MCF 10A (cell line): Measurements from ENCODE around the gene CDC42EP2. TPM values are rescaled to one million over a fixed set of nuclear protein-coding genes. Genes with fewer than 3 reads are reported as not detected.

Source experiments
- BruUV-seq: library from RNA; stranded (reverse); fragments of 400-500 nt; replicated peaks from 2 replicates; lab custom pipeline; 2021; lab: Mats Ljungman, UMichigan
- CTCF ChIA-PET: fragments of 300-600 bp; sonication (Branson Sonifier 250); formaldehyde crosslinking; extraction: SDS; loops from one replicate; lab custom pipeline; 2021; ENCODE audit warnings: antibody characterized with exemption, inconsistent platforms; lab: Yijun Ruan, JAX
- POLR2A ChIA-PET: fragments of 300-600, 350-650 bp; sonication (Branson Sonifier 250); formaldehyde crosslinking; extraction: SDS; loops from one replicate; lab custom pipeline; 2020; ENCODE audit warnings: antibody characterized with exemption, inconsistent platforms; lab: Yijun Ruan, JAX
- DNase-seq: peaks from one replicate; pipeline ENCODE4 v3.0.0-alpha.2; 2018; ENCODE audit not compliant: unreplicated experiment
- H3K27ac Mint-ChIP-seq: one replicate; pipeline ENCODE4 v1.8.0; 2022; ENCODE audit warnings: mild to moderate bottlenecking, low read depth, mixed read lengths; ENCODE audit not compliant: unreplicated experiment
- H3K27me3 Mint-ChIP-seq: one replicate; pipeline ENCODE4 v1.8.0; 2022; ENCODE audit warnings: mixed read lengths; ENCODE audit not compliant: insufficient read depth, unreplicated experiment
- H3K36me3 Mint-ChIP-seq: one replicate; pipeline ENCODE4 v1.8.0; 2022; ENCODE audit warnings: mild to moderate bottlenecking, moderate library complexity, mixed read lengths; ENCODE audit not compliant: insufficient read depth, unreplicated experiment
- H3K4me1 Mint-ChIP-seq: one replicate; pipeline ENCODE4 v1.8.0; 2022; ENCODE audit warnings: mixed read lengths; ENCODE audit not compliant: insufficient read depth, unreplicated experiment
- H3K4me3 Mint-ChIP-seq: one replicate; pipeline ENCODE4 v1.8.0; 2022; ENCODE audit warnings: mild to moderate bottlenecking, moderate library complexity, mixed read lengths; ENCODE audit not compliant: unreplicated experiment
- H3K9me3 Mint-ChIP-seq: one replicate; pipeline ENCODE4 v1.8.0; 2022; ENCODE audit warnings: mixed read lengths; ENCODE audit not compliant: unreplicated experiment
- intact Hi-C: fragments of 100-400 bp; cut with micrococcal nuclease; formaldehyde crosslinking; loops from 2 replicates; pipeline ENCODE4 v1.14.1; 2022
- total RNA-seq: library from RNA; stranded (reverse); gene quantifications from 2 replicates; pipeline ENCODE4 v1.2.3, GENCODE V29; 2022
- TF ChIP-seq, protein P1 (sequence below): fragments of 200-600 bp; IDR thresholded peaks from one replicate; pipeline ENCODE4 v1.8.0; 2022; ENCODE audit warnings: antibody characterized with exemption, mild to moderate bottlenecking; ENCODE audit not compliant: unreplicated experiment

CDC42EP2 gene
- total RNA-seq, 1 experiment from 2014 or later = 24.5 TPM

DNA sequence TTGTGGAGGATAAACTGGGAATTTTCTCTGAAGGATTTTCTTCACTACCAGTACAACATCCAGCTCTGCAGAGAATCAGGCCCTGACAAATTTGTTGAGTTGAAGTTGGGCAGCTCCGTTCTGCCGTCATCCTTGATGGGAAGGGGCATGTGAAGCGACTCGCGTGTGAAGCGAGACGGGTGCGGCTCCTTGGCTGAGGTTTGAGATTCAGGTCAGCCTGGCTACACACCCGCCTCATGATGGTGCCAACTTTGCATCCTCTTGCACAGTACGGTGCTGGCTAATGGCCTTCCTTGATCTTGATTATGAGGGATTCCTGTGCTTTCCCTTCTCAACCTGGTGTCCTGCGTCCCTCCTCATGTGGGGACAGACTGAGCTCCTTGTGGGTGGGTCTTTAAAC lies 19.7 kb upstream of the CDC42EP2 start:
- ChIA-PET POLR2A (interaction anchor here (0.6 to 5.0 kb wide), 4 partner anchors 8 to 1377 kb away, joined by 3 to 21 read pairs (median 3); partner anchors contain the start of gene CDC42EP2), CTCF (interaction anchor here (0.5 to 2.1 kb wide), 5 partner anchors 11 to 1774 kb away, joined by 3 to 11 read pairs (median 3); partner anchors contain the start of gene CDC42EP2)
- DNase-seq = no peak
- H3K27ac Mint-ChIP-seq = no peak overlapping the region
- H3K9me3 Mint-ChIP-seq = no peaks in the 10 kb centered on the region
- peaks cover 20% of the 10 kb centered on the region for H3K4me1 Mint-ChIP-seq
- intact Hi-C loops = no loop called here
- BruUV-seq = no TSS peak
- TF ChIP-seq, protein P1, sequence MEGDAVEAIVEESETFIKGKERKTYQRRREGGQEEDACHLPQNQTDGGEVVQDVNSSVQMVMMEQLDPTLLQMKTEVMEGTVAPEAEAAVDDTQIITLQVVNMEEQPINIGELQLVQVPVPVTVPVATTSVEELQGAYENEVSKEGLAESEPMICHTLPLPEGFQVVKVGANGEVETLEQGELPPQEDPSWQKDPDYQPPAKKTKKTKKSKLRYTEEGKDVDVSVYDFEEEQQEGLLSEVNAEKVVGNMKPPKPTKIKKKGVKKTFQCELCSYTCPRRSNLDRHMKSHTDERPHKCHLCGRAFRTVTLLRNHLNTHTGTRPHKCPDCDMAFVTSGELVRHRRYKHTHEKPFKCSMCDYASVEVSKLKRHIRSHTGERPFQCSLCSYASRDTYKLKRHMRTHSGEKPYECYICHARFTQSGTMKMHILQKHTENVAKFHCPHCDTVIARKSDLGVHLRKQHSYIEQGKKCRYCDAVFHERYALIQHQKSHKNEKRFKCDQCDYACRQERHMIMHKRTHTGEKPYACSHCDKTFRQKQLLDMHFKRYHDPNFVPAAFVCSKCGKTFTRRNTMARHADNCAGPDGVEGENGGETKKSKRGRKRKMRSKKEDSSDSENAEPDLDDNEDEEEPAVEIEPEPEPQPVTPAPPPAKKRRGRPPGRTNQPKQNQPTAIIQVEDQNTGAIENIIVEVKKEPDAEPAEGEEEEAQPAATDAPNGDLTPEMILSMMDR = no peak
- H3K36me3 Mint-ChIP-seq = peaks cover 53% of the 10 kb centered on the region
- no peaks in the 10 kb centered on the region for H3K27me3 Mint-ChIP-seq
- no peak overlapping the region for H3K4me3 Mint-ChIP-seq

DNA sequence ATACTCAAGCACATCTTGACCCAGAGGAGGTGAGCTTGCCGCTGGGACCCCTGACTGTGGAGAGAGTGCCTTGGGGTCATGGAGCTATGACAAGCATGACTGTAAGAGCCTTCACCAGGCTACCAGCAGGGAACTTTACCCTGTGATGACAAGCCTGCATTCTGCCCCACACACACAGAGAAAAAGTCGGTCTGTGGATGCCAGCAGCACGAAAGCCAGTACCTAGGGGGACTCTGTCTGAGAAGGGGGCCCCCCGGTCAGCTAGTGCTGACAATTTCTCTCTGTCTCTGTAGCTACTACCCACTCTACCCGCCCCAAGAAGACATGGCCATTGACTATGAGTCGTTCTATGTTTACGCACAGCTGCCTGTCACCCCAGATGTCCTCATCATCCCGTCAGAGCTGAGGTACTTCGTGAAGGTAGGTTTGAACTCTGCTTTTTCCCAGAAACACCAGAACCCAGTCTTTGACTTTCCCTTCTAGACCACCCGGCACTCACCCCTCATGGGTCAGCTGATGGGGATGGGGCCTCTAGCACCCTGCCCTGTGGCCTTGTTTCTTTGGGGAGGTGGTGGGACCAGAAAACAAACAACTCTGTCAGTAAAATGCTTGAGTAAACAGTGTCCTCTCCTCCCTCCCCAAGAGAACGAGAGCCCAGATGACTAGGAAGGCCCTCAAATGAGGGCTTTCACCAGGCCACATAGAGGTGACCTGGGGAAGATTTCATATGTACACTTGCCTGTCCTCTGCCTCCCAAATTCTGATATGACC lies 18.9 kb upstream of the CDC42EP2 start:
- CTCF ChIA-PET = interaction anchor here (0.5 to 2.1 kb wide), 8 partner anchors 9 to 1773 kb away, joined by 3 to 11 read pairs (median 3); partner anchors contain the start of gene CDC42EP2
- no peak overlapping the region for H3K27ac Mint-ChIP-seq
- POLR2A ChIA-PET = interaction anchor here (0.6 to 1.6 kb wide), 2 partner anchors 7 to 21 kb away, joined by 3 read pairs; no protein-coding TSS in a partner anchor
- H3K4me3 Mint-ChIP-seq = no peak overlapping the region
- TF ChIP-seq, protein P1 = no peak
- H3K9me3 Mint-ChIP-seq = no peaks in the 10 kb centered on the region
- DNase-seq = no peak
- intact Hi-C loops = no loop called here
- H3K4me1 Mint-ChIP-seq = peaks cover 15% of the 10 kb centered on the region
- H3K36me3 Mint-ChIP-seq = peaks cover 46% of the 10 kb centered on the region
- no TSS peak for BruUV-seq
- no peaks in the 10 kb centered on the region for H3K27me3 Mint-ChIP-seq

DNA sequence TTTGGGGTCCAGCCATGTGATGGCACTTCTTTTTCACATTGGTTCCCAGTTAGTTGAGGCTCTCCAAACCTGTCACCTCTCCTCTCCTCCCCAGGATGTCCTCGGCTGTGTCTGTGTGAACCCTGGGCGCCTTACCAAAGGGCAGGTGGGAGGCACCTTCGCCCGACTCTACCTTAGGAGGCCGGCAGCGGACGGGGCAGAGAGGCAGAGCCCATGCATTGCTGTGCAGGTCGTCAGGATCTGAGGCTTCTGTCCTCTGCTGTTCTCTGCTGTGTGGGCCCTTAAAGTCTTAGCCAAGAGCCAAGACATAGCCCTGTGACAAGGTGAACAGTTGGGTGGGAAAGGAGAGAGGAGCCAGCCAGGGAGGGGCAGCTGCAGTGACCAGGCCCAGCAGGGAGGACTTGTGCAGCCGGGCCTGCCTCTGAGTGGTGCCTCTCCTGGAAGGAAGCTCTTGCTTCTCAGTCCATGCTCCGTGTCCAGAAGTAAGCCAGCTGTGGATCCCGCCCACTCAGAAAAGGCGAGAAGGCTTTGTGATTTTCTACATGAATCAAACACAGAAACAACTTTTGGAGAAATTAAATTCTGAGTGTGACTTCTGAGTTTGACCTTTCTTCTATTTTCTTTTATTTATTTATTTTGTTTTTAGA lies 17.5 kb upstream of the CDC42EP2 start:
- POLR2A ChIA-PET = no interaction called here
- intact Hi-C loops = no loop called here
- CTCF ChIA-PET = interaction anchor here (0.8 kb wide), 1 partner anchor 15 kb away, joined by 4 read pairs; no protein-coding TSS in a partner anchor
- Mint-ChIP-seq H3K27me3 (no peaks in the 10 kb centered on the region), H3K9me3 (no peaks in the 10 kb centered on the region), H3K36me3 (peaks cover 41% of the 10 kb centered on the region), H3K4me1 (peaks cover 4% of the 10 kb centered on the region), H3K27ac (no peak overlapping the region), H3K4me3 (no peak overlapping the region)
- no TSS peak for BruUV-seq
- TF ChIP-seq, protein P1 = no peak
- no peak for DNase-seq

DNA sequence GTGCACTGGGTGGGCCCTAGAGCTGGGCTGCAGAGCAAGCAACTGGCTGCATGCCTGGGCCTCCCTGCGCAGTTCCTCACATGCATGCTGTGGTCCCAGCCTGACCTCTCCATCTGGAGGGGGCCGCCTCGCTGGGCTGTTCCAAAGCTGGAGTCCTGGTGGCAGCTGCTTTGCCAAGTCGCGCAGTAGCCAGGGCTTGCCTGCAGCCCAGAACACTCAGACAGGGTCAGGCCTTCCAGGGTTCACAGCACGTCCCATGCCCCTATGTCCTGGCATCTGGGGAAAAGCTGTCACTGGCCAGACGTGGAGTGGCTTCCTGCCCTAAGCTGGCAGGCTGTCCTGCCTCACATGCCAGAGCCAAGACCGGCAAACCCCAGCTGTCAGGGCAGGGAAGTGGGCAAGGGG lies 16.5 kb upstream of the CDC42EP2 start:
- Mint-ChIP-seq H3K27ac (no peak overlapping the region), H3K27me3 (no peaks in the 10 kb centered on the region), H3K9me3 (no peaks in the 10 kb centered on the region), H3K36me3 (peaks cover 38% of the 10 kb centered on the region), H3K4me1 (peaks cover 5% of the 10 kb centered on the region), H3K4me3 (no peak overlapping the region)
- TF ChIP-seq, protein P1 = no peak
- no peak for DNase-seq
- no TSS peak for BruUV-seq
- intact Hi-C loops = no loop called here
- ChIA-PET POLR2A (interaction anchor here (0.7 kb wide), 1 partner anchor 292 kb away, joined by 4 read pairs; no protein-coding TSS in a partner anchor), CTCF (interaction anchor here (0.6 to 1.2 kb wide), 3 partner anchors 14 to 26 kb away, joined by 3 to 4 read pairs (median 3); no protein-coding TSS in a partner anchor)
